ENCODE measurements around the gene SHISA9.

GRCh38 chr16:12964461-12964860 is 63.1 kb downstream of the SHISA9 start:
- TF ChIP-seq CTCF (IDR thresholded peaks at IDR 0.05) (no peak), MEF2A (IDR thresholded peaks at IDR 0.05; ENCODE audit: borderline replicate concordance, low read depth) (no peak), GABPA (IDR thresholded peaks at IDR 0.05; ENCODE audit: low read depth) (no peak), EP300 (IDR thresholded peaks at IDR 0.05; ENCODE audit: borderline replicate concordance in 1 of 2, low read depth in 1 of 2, low read length in 1 of 2) (no peak), MXI1 (IDR thresholded peaks at IDR 0.05; ENCODE audit: low read depth, low read length) (no peak), YY1 (IDR thresholded peaks at IDR 0.05; ENCODE audit: low read depth) (no peak), TAF1 (IDR thresholded peaks at IDR 0.05; ENCODE audit: borderline replicate concordance, low read depth, low read length) (no peak), EZH2phosphoT487 (IDR thresholded peaks at IDR 0.05; ENCODE audit: borderline replicate concordance, low read depth) (no peak), POLR2AphosphoS5 (IDR thresholded peaks at IDR 0.05; ENCODE audit: low read depth, low read length) (no peak)

Measured in SK-N-SH (cell line).